MM.1S (cell line): ENCODE data around the gene MIGA2.

Source experiments
- DNase-seq: peaks from one replicate; pipeline ENCODE4 v3.0.0-alpha.2; 2015
- H2AFZ ChIP-seq: fragments of 300-600 bp; sonication (generic); 2 replicates; pipeline ENCODE4 v1.6.0; 2016; ENCODE audit warnings: antibody characterized with exemption, low read length
- H3F3A ChIP-seq: fragments of 300-600 bp; sonication (generic); 2 replicates; pipeline ENCODE4 v1.6.1; 2016; ENCODE audit warnings: mild to moderate bottlenecking, antibody characterized with exemption, low read length, moderate library complexity, mixed read lengths; ENCODE audit not compliant: insufficient read depth
- H3K27ac ChIP-seq: fragments of 300-600 bp; sonication (generic); 2 replicates; pipeline ENCODE4 v1.5.1; 2016; ENCODE audit warnings: mild to moderate bottlenecking, low read length
- H3K27me3 ChIP-seq: fragments of 300-600 bp; sonication (generic); replicated peaks from 2 replicates; pipeline ENCODE4 v1.6.0; 2016; ENCODE audit warnings: low read length; ENCODE audit not compliant: insufficient read depth
- H3K36me3 ChIP-seq: fragments of 300-600 bp; sonication (generic); replicated peaks from 2 replicates; pipeline ENCODE4 v1.6.1; 2016; ENCODE audit warnings: mild to moderate bottlenecking, low read length, mixed read lengths; ENCODE audit not compliant: insufficient read depth
- H3K4me1 ChIP-seq: fragments of 300-600 bp; sonication (generic); 2 replicates; pipeline ENCODE4 v1.6.1; 2016; ENCODE audit warnings: low read length, mixed read lengths
- H3K4me2 ChIP-seq: fragments of 300-600 bp; sonication (generic); 2 replicates; pipeline ENCODE4 v1.6.0; 2016; ENCODE audit warnings: low read depth, low read length
- H3K4me3 ChIP-seq: fragments of 300-600 bp; sonication (generic); 2 replicates; pipeline ENCODE4 v1.5.1; 2016; ENCODE audit warnings: low read length, mixed read lengths
- H3K79me2 ChIP-seq: fragments of 300-600 bp; sonication (generic); 2 replicates; pipeline ENCODE4 v1.6.1; 2016; ENCODE audit warnings: mixed run types, low read length, mixed read lengths
- H3K9ac ChIP-seq: fragments of 300-600 bp; sonication (generic); 2 replicates; pipeline ENCODE4 v1.6.1; 2016; ENCODE audit warnings: low read length, mixed read lengths
- H3K9me2 ChIP-seq: fragments of 300-600 bp; sonication (generic); replicated peaks from 2 replicates; pipeline ENCODE4 v1.6.1; 2016; ENCODE audit warnings: mild to moderate bottlenecking, low read length, mixed read lengths; ENCODE audit not compliant: insufficient read depth
- H3K9me3 ChIP-seq: fragments of 300-600 bp; sonication (generic); replicated peaks from 2 replicates; pipeline ENCODE4 v1.6.1; 2016; ENCODE audit warnings: mild to moderate bottlenecking, low read length, mixed read lengths; ENCODE audit not compliant: insufficient read depth
- H4K20me1 ChIP-seq: fragments of 300-600 bp; sonication (generic); 2 replicates; pipeline ENCODE4 v1.6.1; 2016; ENCODE audit warnings: mild to moderate bottlenecking, low read length, moderate library complexity, mixed read lengths; ENCODE audit not compliant: insufficient read depth
- CTCF ChIP-seq: fragments of 300-600 bp; sonication (generic); IDR thresholded peaks from 2 replicates; pipeline ENCODE4 v1.5.1; 2016; ENCODE audit warnings: antibody characterized with exemption, low read length, mixed read lengths
- EZH2 ChIP-seq: fragments of 300-600 bp; sonication (generic); optimal IDR thresholded peaks from 2 replicates; pipeline ENCODE3; 2017; ENCODE audit warnings: low read depth, mild to moderate bottlenecking, antibody characterized with exemption, low read length, mixed read lengths
- EZH2phosphoT487 ChIP-seq: fragments of 300-600 bp; sonication (generic); IDR thresholded peaks from 2 replicates; pipeline ENCODE4 v1.6.1; 2018; ENCODE audit warnings: antibody characterized with exemption, low read length

The MIGA2 gene

GRCh38 chr9:129009584-129010141, 26.8 kb upstream of the MIGA2 start:
- Histone ChIP-seq H3K36me3 (peaks cover 13% of the 10 kb centered on the region; the same call in 1 of the 2 replicates), H3K27me3 (no peaks in the 10 kb centered on the region), H3K27ac (no peak overlapping the region), H3K4me3 (no peak overlapping the region), H3F3A (peaks cover 37% of the 10 kb centered on the region), H3K9ac (no peak overlapping the region), H3K9me2 (no peaks in the 10 kb centered on the region), H3K4me2 (no peak overlapping the region), H3K4me1 (peaks cover 19% of the 10 kb centered on the region), H2AFZ (no peak overlapping the region), H3K79me2 (peaks cover 18% of the 10 kb centered on the region), H4K20me1 (no peaks in the 10 kb centered on the region), H3K9me3 (no peaks in the 10 kb centered on the region)
- no peak for DNase-seq
- TF ChIP-seq EZH2phosphoT487 (no peak), CTCF (no peak), EZH2 (no peak)

- Histone ChIP-seq H3K27me3 (no peaks in the 10 kb centered on the region), H3K27ac (no peak overlapping the region), H3K9me2 (no peaks in the 10 kb centered on the region), H3K79me2 (peaks cover 23% of the 10 kb centered on the region), H3K4me2 (no peak overlapping the region), H3K9me3 (no peaks in the 10 kb centered on the region), H3K4me1 (peaks cover 19% of the 10 kb centered on the region), H3K9ac (no peak overlapping the region), H4K20me1 (no peaks in the 10 kb centered on the region), H3K36me3 (peaks cover 17% of the 10 kb centered on the region), H3K4me3 (no peak overlapping the region), H2AFZ (no peak overlapping the region), H3F3A (peaks cover 33% of the 10 kb centered on the region)
- no peak for DNase-seq
- TF ChIP-seq CTCF (no peak), EZH2phosphoT487 (no peak), EZH2 (no peak)
Measured at GRCh38 chr9:129010267-129010975, 26.0 kb upstream of the MIGA2 start.

GRCh38 chr9:129011170-129011569, 25.3 kb upstream of the MIGA2 start:
- H3K4me1 ChIP-seq: peaks cover 19% of the 10 kb centered on the region
- TF ChIP-seq EZH2phosphoT487 (no peak), EZH2 (no peak), CTCF (no peak)
- H3K4me3 ChIP-seq: no peak overlapping the region
- no peak for DNase-seq
- peaks cover 11% of the 10 kb centered on the region for H3K36me3 ChIP-seq
- peaks cover 27% of the 10 kb centered on the region for H3F3A ChIP-seq
- no peak overlapping the region for H3K9ac ChIP-seq
- H3K9me3 ChIP-seq: no peaks in the 10 kb centered on the region
- no peaks in the 10 kb centered on the region for H3K27me3 ChIP-seq
- no peak overlapping the region for H2AFZ ChIP-seq
- no peaks in the 10 kb centered on the region for H4K20me1 ChIP-seq
- H3K4me2 ChIP-seq: no peak overlapping the region
- H3K9me2 ChIP-seq: no peaks in the 10 kb centered on the region
- no peak overlapping the region for H3K27ac ChIP-seq
- peaks cover 23% of the 10 kb centered on the region for H3K79me2 ChIP-seq
